Small intestine (tissue), 7 donors: ENCODE data around the gene FNDC3B. TPM values are rescaled to one million over a fixed set of nuclear protein-coding genes. Genes with fewer than 3 reads are reported as not detected.

Source experiments
- DNase-seq, 2 donors: peaks; one replicate each; pipeline versions ENCODE4 v3.0.0 to v3.0.0-alpha.2; 2013
- FAIRE-seq: peaks from 2 replicates; lab custom pipeline; 2012; peaks lifted over from hg19 to GRCh38; lab: Jason Lieb, UNC
- H3K27ac ChIP-seq, 3 donors: one replicate each; pipeline ENCODE4 v1.5.1; 2013; ENCODE audit warnings: low read length in 2 of 3, mild to moderate bottlenecking in 2 of 3, control low read depth in 1 of 3, inconsistent platforms in 1 of 3, low read depth in 1 of 3, moderate library complexity in 1 of 3
- H3K27me3 ChIP-seq, 3 donors: one replicate each; pipeline ENCODE4 v1.6.1; 2013; ENCODE audit warnings: low read length in 3 of 3, inconsistent platforms in 1 of 3; ENCODE audit not compliant: control insufficient read depth in 3 of 3, insufficient read depth in 3 of 3
- H3K36me3 ChIP-seq, 3 donors: one replicate each; pipeline ENCODE4 v1.6.1; 2013; ENCODE audit warnings: low read length in 3 of 3, inconsistent platforms in 1 of 3, low read depth in 1 of 3, mild to moderate bottlenecking in 1 of 3, moderate library complexity in 1 of 3; ENCODE audit not compliant: control insufficient read depth in 3 of 3, insufficient read depth in 2 of 3
- H3K4me1 ChIP-seq, 3 donors: one replicate each; pipeline ENCODE4 v1.6.1; 2013; ENCODE audit warnings: low read length in 2 of 3, inconsistent platforms in 1 of 3, low read depth in 1 of 3, mild to moderate bottlenecking in 1 of 3, moderate library complexity in 1 of 3; ENCODE audit not compliant: control insufficient read depth in 3 of 3, insufficient read depth in 2 of 3
- H3K4me3 ChIP-seq, 3 donors: one replicate each; pipeline ENCODE4 v1.5.1; 2013; ENCODE audit warnings: low read length in 3 of 3, control low read depth in 1 of 3, inconsistent platforms in 1 of 3, low read depth in 1 of 3, mild to moderate bottlenecking in 1 of 3, moderate library complexity in 1 of 3
- H3K9me3 ChIP-seq, 2 donors: one replicate each; pipeline ENCODE4 v1.6.1; 2013; ENCODE audit warnings: low read depth in 1 of 2, low read length in 1 of 2; ENCODE audit not compliant: control insufficient read depth in 2 of 2, insufficient read depth in 1 of 2
- WGBS, 3 donors: extraction: QIAGEN DNeasy Blood & Tissue Kit; methylation state at CpG; one replicate each; pipeline ENCODE4 v1.1.7; 2013; 5-methylcytosine and 5-hydroxymethylcytosine counted together
- polyA plus RNA-seq, 4 donors: library from polyadenylated mRNA; stranded (reverse) in 3 of 4; unstranded in 1 of 4; fragments of 200-250 nt in 3 of 4; fragments of 120-200 nt in 1 of 4; gene quantifications; one replicate each; pipeline versions ENCODE4 v1.2.1 to v1.2.3, GENCODE V29; 2013
- donor health status: healthy with polysubstance abuse.
- donor health status: control.
- donor health status: control.
- donor health status: Bipolar disorder and iron deficiency.
- donor health status: healthy.

FNDC3B gene
- polyA plus RNA-seq, 4 donors = 6.0 to 24.7 (median 10.1) TPM

DNA sequence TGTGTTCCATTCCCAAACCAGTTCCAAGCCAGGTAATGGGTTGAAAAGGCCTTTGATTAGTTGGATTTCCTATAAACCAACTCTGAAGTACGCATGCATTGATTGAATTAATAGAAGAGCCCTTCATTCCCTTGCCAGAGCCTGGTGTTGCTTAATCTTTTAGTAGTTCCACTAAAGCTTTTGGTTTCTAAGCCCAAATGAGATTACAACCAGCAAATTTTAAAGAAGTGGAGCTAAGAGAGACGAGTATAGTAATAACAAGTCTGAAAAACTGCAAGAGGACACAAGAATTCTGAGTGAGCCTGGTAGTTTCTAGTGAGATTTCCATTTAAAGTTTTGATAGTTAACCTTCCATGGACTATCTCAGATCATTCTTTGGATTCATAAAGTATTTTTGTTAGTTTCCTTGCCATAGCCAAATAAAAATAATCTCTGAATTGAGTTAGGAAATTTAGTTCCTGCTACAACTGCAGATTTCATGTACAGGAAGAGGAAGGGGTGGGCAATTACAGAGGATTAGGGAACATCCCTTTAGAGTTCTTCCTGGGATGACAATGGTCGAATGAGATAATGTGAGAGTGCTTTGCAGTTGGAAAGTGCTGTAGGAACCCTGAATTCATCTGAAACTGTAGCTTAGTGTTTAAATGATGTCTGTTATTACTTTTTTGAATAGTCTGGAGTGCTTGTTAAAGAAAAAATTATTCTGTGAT lies 136.8 kb downstream of the FNDC3B start:
- DNase-seq = no peak
- peaks cover 0 to 19% (median 19%) of the 10 kb centered on the region in 3 donors for H3K4me1 ChIP-seq
- WGBS, 3 donors = 67 to 90% (median 80%) methylated on average over 3 of the region's 3 CpGs
- H3K27me3 ChIP-seq = no peaks in the 10 kb centered on the region
- H3K4me3 ChIP-seq = no peak overlapping the region
- peaks cover 0 to 6% of the 10 kb centered on the region in 2 donors for H3K9me3 ChIP-seq
- FAIRE-seq = no peak
- peak overlapping the region in 1 of 3 donors; percentile 50 for H3K27ac ChIP-seq
- peaks cover 0 to 5% (median 0%) of the 10 kb centered on the region in 3 donors for H3K36me3 ChIP-seq

DNA sequence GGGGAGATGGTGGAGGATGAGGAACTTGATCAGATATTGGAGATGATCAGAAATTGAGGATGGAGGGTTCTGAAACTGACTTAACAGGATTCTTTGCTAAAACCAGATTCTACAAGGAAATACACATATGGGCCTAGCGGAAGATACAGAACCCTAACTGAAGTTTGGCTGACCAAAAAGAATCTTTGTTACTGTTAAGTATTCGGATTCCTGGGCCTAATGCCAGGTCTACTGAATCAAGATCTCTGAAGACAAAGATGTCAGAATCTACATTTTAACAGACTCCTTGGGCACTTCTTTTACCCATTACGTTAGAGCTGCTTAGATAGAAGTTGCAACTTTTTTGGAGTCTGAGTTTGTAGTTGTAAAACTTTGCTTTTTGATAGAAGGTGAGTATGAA lies 137.7 kb downstream of the FNDC3B start:
- 65 to 86% (median 84%) methylated on average over 3 of the region's 3 CpGs for WGBS, 3 donors
- H3K9me3 ChIP-seq = peaks cover 0 to 6% of the 10 kb centered on the region in 2 donors
- peaks cover 0 to 5% (median 0%) of the 10 kb centered on the region in 3 donors for H3K36me3 ChIP-seq
- peak overlapping the region in 1 of 3 donors; percentile 50 for H3K27ac ChIP-seq
- H3K27me3 ChIP-seq = no peaks in the 10 kb centered on the region
- H3K4me1 ChIP-seq = peaks cover 0 to 20% (median 17%) of the 10 kb centered on the region in 3 donors
- no peak overlapping the region for H3K4me3 ChIP-seq
- DNase-seq (no peak), FAIRE-seq (no peak)

DNA sequence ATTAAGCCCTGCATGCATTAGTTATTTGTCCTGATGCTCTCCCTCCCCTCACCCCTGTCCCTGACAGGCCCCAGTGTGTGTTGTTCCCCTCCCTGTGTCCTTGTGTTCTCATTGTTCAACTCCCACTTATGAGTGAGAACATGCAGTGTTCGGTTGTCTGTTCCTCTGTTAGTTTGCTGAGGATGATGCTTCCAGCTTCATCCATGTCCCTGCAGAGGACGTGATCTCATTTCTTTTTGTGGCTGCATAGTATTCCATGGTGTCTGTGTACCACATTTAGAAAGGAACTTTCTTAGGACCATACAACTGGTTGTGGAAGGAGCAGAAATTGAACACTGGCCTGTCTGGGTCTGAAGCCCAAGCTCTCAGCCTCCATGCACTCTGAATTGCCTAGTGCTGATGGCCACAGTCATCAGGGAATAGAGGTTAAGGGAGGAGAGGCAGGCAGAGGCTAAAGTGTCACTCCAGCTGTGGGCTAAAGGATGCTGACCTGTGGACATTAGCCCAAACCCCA lies 138.5 kb downstream of the FNDC3B start:
- peaks cover 0 to 24% (median 17%) of the 10 kb centered on the region in 3 donors for H3K4me1 ChIP-seq
- H3K27ac ChIP-seq = peak overlapping the region in 1 of 3 donors; percentile 2
- 95 to 98% (median 98%) methylated on average over 2 of the region's 2 CpGs for WGBS, 3 donors
- no peak overlapping the region for H3K4me3 ChIP-seq
- peaks cover 0 to 6% of the 10 kb centered on the region in 2 donors for H3K9me3 ChIP-seq
- H3K27me3 ChIP-seq = no peaks in the 10 kb centered on the region
- H3K36me3 ChIP-seq = peaks cover 0 to 5% (median 0%) of the 10 kb centered on the region in 3 donors
- no peak for FAIRE-seq
- no peak for DNase-seq

DNA sequence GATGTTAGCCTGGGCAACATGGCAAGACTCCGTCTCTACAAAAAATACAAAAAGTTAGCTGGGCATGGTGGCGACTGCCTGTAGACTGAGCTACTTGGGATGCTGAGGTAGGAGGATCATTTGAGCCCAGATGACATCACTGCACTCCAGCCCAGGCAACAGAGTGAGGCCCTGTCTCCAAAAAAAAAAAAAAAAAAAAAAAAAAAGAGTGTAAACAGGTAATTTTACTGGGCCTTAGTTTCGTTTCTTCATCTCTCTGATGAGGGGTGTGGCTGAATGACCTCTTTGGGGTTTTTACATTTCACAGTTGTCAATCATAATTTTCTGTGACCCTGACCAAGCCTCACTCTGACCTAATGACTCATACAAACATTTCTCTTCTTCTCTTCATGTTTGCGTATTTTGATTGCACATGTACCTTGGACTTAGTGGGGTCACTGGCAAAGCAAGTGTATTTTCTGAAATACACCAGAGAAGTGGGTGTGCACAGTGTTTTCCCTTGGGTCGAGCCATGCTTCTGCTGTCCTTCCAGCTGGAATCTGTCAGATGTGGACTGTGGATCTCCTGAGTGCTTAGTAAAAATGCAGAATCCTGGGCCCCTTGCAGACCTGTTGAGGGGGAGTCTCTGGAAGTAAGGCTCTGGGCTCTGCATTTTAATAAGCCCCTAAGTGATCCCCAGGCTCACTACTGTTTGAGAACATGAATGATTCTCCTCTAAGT lies 140.5 kb downstream of the FNDC3B start:
- Histone ChIP-seq H3K4me1 (peaks cover 0 to 20% (median 14%) of the 10 kb centered on the region in 3 donors), H3K27ac (peak overlapping the region in 2 of 3 donors; percentile 48 to 66), H3K4me3 (no peak overlapping the region), H3K36me3 (peaks cover 0 to 5% (median 0%) of the 10 kb centered on the region in 3 donors), H3K27me3 (no peaks in the 10 kb centered on the region), H3K9me3 (peaks cover 0 to 6% of the 10 kb centered on the region in 2 donors)
- FAIRE-seq (no peak), DNase-seq (peak; percentile 38 to 73)
- 47 to 68% (median 50%) methylated on average over 5 of the region's 5 CpGs for WGBS, 3 donors

DNA sequence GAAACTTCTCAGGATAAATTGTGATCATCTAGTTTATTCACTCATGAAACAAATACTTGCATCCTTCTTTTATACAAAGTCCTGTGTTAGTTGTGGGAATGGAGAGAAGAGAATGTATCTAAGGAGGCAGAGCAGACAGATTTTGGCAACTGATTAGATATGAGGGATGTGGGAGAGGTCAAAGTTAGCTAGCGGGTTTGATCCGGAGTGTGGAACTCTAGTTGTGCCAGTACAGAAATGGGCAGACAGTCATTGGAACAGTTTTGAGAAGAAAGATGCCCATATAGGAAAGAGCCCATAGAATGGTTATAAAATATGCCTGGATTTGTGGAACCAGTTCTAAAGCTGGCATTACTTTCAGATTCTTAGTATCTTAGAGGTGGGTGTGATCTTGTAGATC lies 141.1 kb downstream of the FNDC3B start:
- FAIRE-seq (no peak), DNase-seq (no peak)
- H3K4me1 ChIP-seq = peaks cover 0 to 20% (median 9%) of the 10 kb centered on the region in 3 donors
- no peaks in the 10 kb centered on the region for H3K27me3 ChIP-seq
- H3K4me3 ChIP-seq = no peak overlapping the region
- H3K36me3 ChIP-seq = peaks cover 0 to 5% (median 0%) of the 10 kb centered on the region in 3 donors
- peak overlapping the region in 1 of 3 donors; percentile 43 for H3K27ac ChIP-seq
- WGBS, 3 donors = 68 to 85% (median 70%) methylated on average over 2 of the region's 2 CpGs
- peaks cover 0 to 6% of the 10 kb centered on the region in 2 donors for H3K9me3 ChIP-seq

DNA sequence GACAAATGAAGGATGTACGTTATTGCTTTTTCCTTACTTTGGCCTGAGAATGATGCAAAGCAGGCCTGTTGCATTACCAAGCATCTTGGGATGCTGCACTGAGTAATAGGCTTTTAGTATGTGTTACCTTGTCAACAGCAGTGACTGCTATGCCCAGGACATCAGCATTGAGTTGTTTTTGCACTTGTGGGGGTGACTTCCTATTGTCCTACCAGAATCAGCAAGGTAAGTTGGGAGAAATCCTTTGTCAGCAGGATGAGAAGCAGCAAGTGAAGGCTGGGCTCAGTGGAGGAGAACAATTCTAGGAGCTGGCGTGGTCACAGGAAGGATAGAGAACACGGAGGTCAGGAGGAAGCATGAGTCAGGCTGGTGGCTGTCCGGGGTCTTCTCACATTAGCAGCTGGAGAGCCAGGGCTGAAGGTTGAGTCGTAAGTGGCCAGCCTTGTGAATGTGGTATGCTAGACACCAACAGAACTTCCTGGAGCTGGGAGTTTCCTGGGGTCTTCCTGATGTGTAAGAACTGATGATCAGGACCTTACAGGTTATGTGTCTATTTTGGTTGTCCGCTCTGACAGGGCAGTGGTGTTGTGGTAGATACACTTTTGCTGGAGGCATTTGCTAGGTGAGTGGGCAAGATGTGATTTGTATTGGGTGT lies 142.7 kb downstream of the FNDC3B start:
- Histone ChIP-seq H3K9me3 (peaks cover 0 to 6% of the 10 kb centered on the region in 2 donors), H3K27me3 (no peaks in the 10 kb centered on the region), H3K4me3 (no peak overlapping the region), H3K27ac (peak overlapping the region in 1 of 3 donors; percentile 43), H3K36me3 (peaks cover 0 to 5% (median 0%) of the 10 kb centered on the region in 3 donors), H3K4me1 (peaks cover 0 to 20% (median 9%) of the 10 kb centered on the region in 3 donors)
- FAIRE-seq = no peak
- WGBS, 3 donors = 64 to 84% (median 84%) methylated on average over 6 of the region's 6 CpGs
- DNase-seq = no peak

DNA sequence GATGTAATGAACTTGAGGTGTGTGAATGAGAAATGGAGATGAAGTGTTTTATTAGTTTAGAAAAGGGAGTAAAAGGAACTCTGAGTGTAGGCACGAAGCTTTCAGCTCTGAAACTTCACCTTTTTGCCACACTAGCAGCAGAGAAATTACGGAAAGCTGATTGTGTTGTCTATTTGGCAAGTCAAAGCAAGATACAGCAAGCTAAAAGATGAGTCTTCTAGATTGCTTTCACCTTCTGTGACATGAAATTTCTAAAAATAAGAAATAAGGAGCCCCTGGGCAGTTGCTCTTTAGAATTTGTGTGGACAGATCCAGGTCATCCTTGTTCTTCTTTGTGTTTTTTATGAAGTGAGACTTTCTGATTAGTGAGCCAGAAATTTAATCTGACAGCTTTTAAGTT lies 143.4 kb downstream of the FNDC3B start:
- FAIRE-seq (no peak), DNase-seq (no peak)
- 51 to 55% (median 55%) methylated on average over 2 of the region's 2 CpGs for WGBS, 3 donors
- Histone ChIP-seq H3K27ac (no peak overlapping the region), H3K36me3 (peaks cover 0 to 4% (median 0%) of the 10 kb centered on the region in 3 donors), H3K4me3 (no peak overlapping the region), H3K4me1 (peaks cover 0 to 20% (median 9%) of the 10 kb centered on the region in 3 donors), H3K27me3 (no peaks in the 10 kb centered on the region), H3K9me3 (peaks cover 0 to 5% of the 10 kb centered on the region in 2 donors)
